ENCODE measurements around the gene TAAR8. TPM values are rescaled to one million over a fixed set of nuclear protein-coding genes. Genes with fewer than 3 reads are reported as not detected.

TAAR8 gene
- total RNA-seq, 1 experiment from 2014 or later: not detected

GRCh38 chr6:132567566-132567965 lies 15.1 kb downstream of the TAAR8 start:
- peaks cover 15% of the 10 kb centered on the region for H3K27me3 ChIP-seq (ENCODE audit: low read length)
- H3K4me3 ChIP-seq (ENCODE audit: low read length): no peak overlapping the region
- no peaks in the 10 kb centered on the region for H3K9me3 ChIP-seq (ENCODE audit: low read length)
- no peak overlapping the region for H3K27ac ChIP-seq (ENCODE audit: low read length)
- no peak for TF ChIP-seq EZH2phosphoT487 (IDR thresholded peaks at IDR 0.05; ENCODE audit: borderline replicate concordance, low read length)
- TF ChIP-seq EZH2 (IDR thresholded peaks at IDR 0.05; ENCODE audit: low read length, unreplicated experiment): no peak
- no peak for TF ChIP-seq CTCF (conservative IDR thresholded peaks at IDR 0.05; ENCODE audit: low read depth, low read length)
- ChIA-PET POLR2A (ENCODE audit: unreplicated experiment) (no interaction called here), CTCF (no interaction called here)
- intact Hi-C loops (cut with micrococcal nuclease): no loop called here
- no peaks in the 10 kb centered on the region for H3K36me3 ChIP-seq (ENCODE audit: low read depth, low read length)
- H3K9me2 ChIP-seq (replicated peaks; ENCODE audit: low read length): no peaks in the 10 kb centered on the region
- no peak for DNase-seq
- no peak overlapping the region for H2AFZ ChIP-seq (ENCODE audit: low read length)
- no peaks in the 10 kb centered on the region for H3K79me2 ChIP-seq (ENCODE audit: low read length)
- H3F3A ChIP-seq (ENCODE audit: low read length, unreplicated experiment): no peaks in the 10 kb centered on the region
- H3K4me2 ChIP-seq (ENCODE audit: low read length): no peak overlapping the region
- no peak for ATAC-seq
- no peaks in the 10 kb centered on the region for H4K20me1 ChIP-seq (ENCODE audit: low read length)
- H3K4me1 ChIP-seq (ENCODE audit: insufficient read depth, low read length): no peaks in the 10 kb centered on the region
- no TSS peak for BruUV-seq (replicated peaks)
- H3K9ac ChIP-seq (ENCODE audit: low read length): no peak overlapping the region

- POLR2A ChIA-PET (ENCODE audit: unreplicated experiment): no interaction called here
Observed at GRCh38 chr6:132568611-132569010, 16.1 kb downstream of the TAAR8 start.

GRCh38 chr6:132569170-132569569 lies 16.7 kb downstream of the TAAR8 start:
- no peaks in the 10 kb centered on the region for H3K4me1 ChIP-seq (ENCODE audit: insufficient read depth, low read length)
- no peaks in the 10 kb centered on the region for H3K79me2 ChIP-seq (ENCODE audit: low read length)
- ATAC-seq (no peak), DNase-seq (no peak)
- peaks cover 12% of the 10 kb centered on the region for H3K27me3 ChIP-seq (ENCODE audit: low read length)
- H3K4me3 ChIP-seq (ENCODE audit: low read length): no peak overlapping the region
- no TSS peak for BruUV-seq (replicated peaks)
- H3K36me3 ChIP-seq (ENCODE audit: low read depth, low read length): no peaks in the 10 kb centered on the region
- H2AFZ ChIP-seq (ENCODE audit: low read length): no peak overlapping the region
- ChIA-PET CTCF (no interaction called here), POLR2A (ENCODE audit: unreplicated experiment) (no interaction called here)
- H4K20me1 ChIP-seq (ENCODE audit: low read length): no peaks in the 10 kb centered on the region
- no peaks in the 10 kb centered on the region for H3K9me2 ChIP-seq (replicated peaks; ENCODE audit: low read length)
- no peak overlapping the region for H3K27ac ChIP-seq (ENCODE audit: low read length)
- no peak overlapping the region for H3K9ac ChIP-seq (ENCODE audit: low read length)
- intact Hi-C loops (cut with micrococcal nuclease): no loop called here
- H3K9me3 ChIP-seq (ENCODE audit: low read length): no peaks in the 10 kb centered on the region
- no peak overlapping the region for H3K4me2 ChIP-seq (ENCODE audit: low read length)
- TF ChIP-seq EZH2 (IDR thresholded peaks at IDR 0.05; ENCODE audit: low read length, unreplicated experiment) (no peak), CTCF (conservative IDR thresholded peaks at IDR 0.05; ENCODE audit: low read depth, low read length) (no peak), EZH2phosphoT487 (IDR thresholded peaks at IDR 0.05; ENCODE audit: borderline replicate concordance, low read length) (no peak)
- H3F3A ChIP-seq (ENCODE audit: low read length, unreplicated experiment): no peaks in the 10 kb centered on the region

More at GRCh38 chr6:132568611-132569010, 16.1 kb downstream of the TAAR8 start:
- CTCF ChIA-PET: no interaction called here
- TF ChIP-seq EZH2 (IDR thresholded peaks at IDR 0.05; ENCODE audit: low read length, unreplicated experiment) (no peak), CTCF (conservative IDR thresholded peaks at IDR 0.05; ENCODE audit: low read depth, low read length) (no peak), EZH2phosphoT487 (IDR thresholded peaks at IDR 0.05; ENCODE audit: borderline replicate concordance, low read length) (no peak)
- Histone ChIP-seq H3F3A (ENCODE audit: low read length, unreplicated experiment) (no peaks in the 10 kb centered on the region), H3K9me2 (replicated peaks; ENCODE audit: low read length) (no peaks in the 10 kb centered on the region), H2AFZ (ENCODE audit: low read length) (no peak overlapping the region), H3K4me2 (ENCODE audit: low read length) (no peak overlapping the region), H4K20me1 (ENCODE audit: low read length) (no peaks in the 10 kb centered on the region), H3K27ac (ENCODE audit: low read length) (no peak overlapping the region), H3K79me2 (ENCODE audit: low read length) (no peaks in the 10 kb centered on the region), H3K9me3 (ENCODE audit: low read length) (no peaks in the 10 kb centered on the region), H3K27me3 (ENCODE audit: low read length) (peaks cover 15% of the 10 kb centered on the region), H3K4me1 (ENCODE audit: insufficient read depth, low read length) (no peaks in the 10 kb centered on the region), H3K4me3 (ENCODE audit: low read length) (no peak overlapping the region), H3K36me3 (ENCODE audit: low read depth, low read length) (no peaks in the 10 kb centered on the region), H3K9ac (ENCODE audit: low read length) (no peak overlapping the region)
- BruUV-seq (replicated peaks): no TSS peak
- ATAC-seq: no peak
- no peak for DNase-seq
- intact Hi-C loops (cut with micrococcal nuclease): no loop called here

All from PC-3 (cell line).